Progenitor cell of endocrine pancreas (in vitro differentiated cells): ENCODE results near the gene ZDHHC3. TPM values are rescaled to one million over a fixed set of nuclear protein-coding genes. Genes with fewer than 3 reads are reported as not detected.

Experiments
- DNase-seq: peaks from one replicate; pipeline ENCODE4 v3.0.0; 2021; ENCODE audit warnings: low spot score; ENCODE audit not compliant: unreplicated experiment
- H3K27ac Mint-ChIP-seq: 2 replicates; pipeline ENCODE4 v1.8.0; 2021; ENCODE audit warnings: mild to moderate bottlenecking, moderate library complexity, mixed read lengths
- H3K27me3 Mint-ChIP-seq: 2 replicates; pipeline ENCODE4 v1.8.0; 2021; ENCODE audit warnings: mixed read lengths
- H3K36me3 Mint-ChIP-seq: 2 replicates; pipeline ENCODE4 v1.8.0; 2022; ENCODE audit warnings: mixed read lengths; ENCODE audit not compliant: insufficient read depth
- H3K4me1 Mint-ChIP-seq: 2 replicates; pipeline ENCODE4 v1.8.0; 2021; ENCODE audit warnings: low read depth, mixed read lengths
- H3K4me3 Mint-ChIP-seq: 2 replicates; pipeline ENCODE4 v1.8.0; 2021; ENCODE audit warnings: low read depth, mild to moderate bottlenecking, moderate library complexity, mixed read lengths
- H3K9me3 Mint-ChIP-seq: 2 replicates; pipeline ENCODE4 v1.8.0; 2021; ENCODE audit warnings: low read depth, mixed read lengths
- CTCF ChIP-seq: fragments of 200-600 bp; sonication (generic); IDR thresholded peaks from one replicate; pipeline ENCODE4 v1.5.0; 2021; ENCODE audit warnings: antibody characterized with exemption, mild to moderate bottlenecking; ENCODE audit not compliant: unreplicated experiment
- total RNA-seq: library from RNA; stranded (reverse); gene quantifications from 2 replicates; pipeline ENCODE4 v1.2.1, GENCODE V29; 2021

Gene ZDHHC3
- total RNA-seq, 1 donor from 2014 or later: 64.9 TPM

DNA sequence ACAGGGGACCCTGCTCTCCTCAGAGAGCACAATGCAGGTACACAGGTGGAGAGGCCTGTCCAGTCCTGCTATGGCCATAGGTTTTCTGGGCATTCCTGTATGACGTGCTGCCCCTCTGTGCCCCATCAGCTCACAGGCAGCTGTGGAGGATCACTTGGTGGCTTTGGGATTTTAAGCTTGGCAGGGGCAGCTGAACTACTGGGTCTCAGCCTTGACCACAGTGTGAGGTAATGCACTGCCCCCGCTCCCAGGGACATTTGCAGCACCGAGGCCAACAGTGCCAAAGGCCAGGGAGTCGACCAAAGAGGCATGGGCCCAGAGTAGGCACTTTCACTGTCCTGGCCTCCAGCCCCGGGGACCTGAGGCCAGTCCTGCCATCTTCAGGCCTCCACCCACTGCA, 46.2 kb downstream of the ZDHHC3 start:
- Mint-ChIP-seq H3K36me3 (peaks cover 17% of the 10 kb centered on the region), H3K9me3 (no peaks in the 10 kb centered on the region), H3K27ac (no peak overlapping the region), H3K27me3 (no peaks in the 10 kb centered on the region), H3K4me3 (no peak overlapping the region), H3K4me1 (no peaks in the 10 kb centered on the region)
- DNase-seq: no peak
- no peak for TF ChIP-seq CTCF

DNA sequence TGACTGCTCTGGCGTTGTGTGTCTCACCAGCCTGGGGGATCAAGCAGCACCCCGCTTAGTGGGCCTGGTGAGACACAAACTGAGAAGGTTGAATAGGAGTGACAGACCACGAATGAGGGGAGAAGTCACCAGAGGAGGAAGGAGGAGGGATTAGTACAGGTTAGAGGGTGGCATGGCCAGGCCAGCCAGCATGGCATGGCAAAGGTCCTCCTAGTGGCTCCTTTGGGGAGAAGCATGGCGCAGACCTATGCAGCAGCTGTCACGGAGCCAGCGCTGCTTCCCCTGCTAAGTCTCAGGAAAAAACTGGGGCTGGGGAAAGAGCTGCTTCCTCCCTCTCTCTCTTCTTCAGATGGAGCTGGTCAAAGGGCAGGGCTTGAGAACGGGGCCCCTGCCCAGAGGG, 48.6 kb downstream of the ZDHHC3 start:
- no peak overlapping the region for H3K27ac Mint-ChIP-seq
- H3K9me3 Mint-ChIP-seq: no peaks in the 10 kb centered on the region

GRCh38 chr3:44926921-44927320, 49.1 kb downstream of the ZDHHC3 start:
- Mint-ChIP-seq H3K4me3 (no peak overlapping the region), H3K27me3 (no peaks in the 10 kb centered on the region), H3K4me1 (no peaks in the 10 kb centered on the region), H3K27ac (no peak overlapping the region), H3K36me3 (peaks cover 16% of the 10 kb centered on the region), H3K9me3 (no peaks in the 10 kb centered on the region)
- TF ChIP-seq CTCF: no peak
- DNase-seq: no peak

More for the DNA sequence above, 48.6 kb downstream of the ZDHHC3 start:
- Mint-ChIP-seq H3K27me3 (no peaks in the 10 kb centered on the region), H3K4me1 (no peaks in the 10 kb centered on the region), H3K36me3 (peaks cover 15% of the 10 kb centered on the region), H3K4me3 (no peak overlapping the region)
- no peak for DNase-seq
- no peak for TF ChIP-seq CTCF

- H3K27me3 Mint-ChIP-seq: no peaks in the 10 kb centered on the region
- peaks cover 18% of the 10 kb centered on the region for H3K36me3 Mint-ChIP-seq
- DNase-seq: no peak
- no peak overlapping the region for H3K4me3 Mint-ChIP-seq
- H3K9me3 Mint-ChIP-seq: no peaks in the 10 kb centered on the region
- no peak for TF ChIP-seq CTCF
- no peaks in the 10 kb centered on the region for H3K4me1 Mint-ChIP-seq
- no peak overlapping the region for H3K27ac Mint-ChIP-seq
These were observed 49.8 kb downstream of the ZDHHC3 start for GRCh38 chr3:44926172-44926571.

DNA sequence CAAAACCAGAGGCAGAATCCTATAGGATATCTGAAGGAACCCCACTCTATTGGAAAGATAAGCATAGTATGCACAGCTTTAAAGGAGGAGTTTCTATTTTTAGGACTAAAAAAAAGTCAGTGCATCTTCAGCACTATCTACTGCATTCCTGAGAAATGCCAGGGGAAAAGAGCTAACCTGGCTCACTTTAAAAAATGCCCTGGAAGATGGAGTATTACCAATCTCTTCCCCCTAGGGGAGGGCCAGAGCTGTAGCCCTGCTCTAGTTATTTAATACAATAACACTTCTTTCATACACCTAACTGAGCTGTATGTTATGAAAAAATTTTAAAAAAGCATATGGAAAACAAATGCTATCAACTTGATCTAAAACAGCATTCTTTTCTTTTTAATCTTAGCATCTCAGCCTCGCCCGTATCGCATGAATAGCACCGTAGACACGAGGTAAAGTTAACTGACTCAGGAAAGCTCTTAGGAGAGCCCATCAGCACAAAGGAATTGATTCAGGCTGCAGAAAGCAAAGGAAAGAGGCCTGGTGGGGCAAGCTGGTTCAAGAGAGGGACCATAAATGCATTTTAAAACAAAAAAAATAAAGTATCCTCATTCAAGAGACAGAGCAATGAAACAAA, 51.4 kb downstream of the ZDHHC3 start:
- H3K4me3 Mint-ChIP-seq: no peak overlapping the region
- H3K4me1 Mint-ChIP-seq: no peaks in the 10 kb centered on the region
- no peaks in the 10 kb centered on the region for H3K27me3 Mint-ChIP-seq
- peaks cover 18% of the 10 kb centered on the region for H3K36me3 Mint-ChIP-seq
- TF ChIP-seq CTCF: no peak
- no peak overlapping the region for H3K27ac Mint-ChIP-seq
- no peaks in the 10 kb centered on the region for H3K9me3 Mint-ChIP-seq
- no peak for DNase-seq
